ENCODE results near the gene CIROP.
"Not testable (repeated sequence)": the region's sequence is repeated elsewhere in the genome, so short reads cannot be mapped to it uniquely, and the experiment has no call there.

CIROP gene

DNA sequence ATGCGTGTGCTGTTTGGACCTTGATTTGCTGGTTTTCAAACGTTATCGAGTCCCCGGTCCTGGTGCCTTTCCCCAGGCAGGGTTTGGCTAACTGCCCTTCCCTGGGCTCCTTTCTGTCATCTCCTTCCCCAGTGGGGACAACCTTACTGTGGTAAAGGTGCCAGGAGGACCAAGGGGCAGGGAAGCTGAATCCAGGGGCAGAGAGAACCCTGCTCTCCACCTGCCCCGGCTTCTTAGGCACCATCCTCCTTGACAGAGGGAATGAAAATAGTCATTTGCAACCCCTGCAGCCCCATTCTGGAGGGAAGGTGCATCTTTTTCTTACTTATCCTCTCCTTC lies 9.3 kb upstream of the CIROP start:
- no peak for DNase-seq (ENCODE audit: low read depth, low spot score)

DNA sequence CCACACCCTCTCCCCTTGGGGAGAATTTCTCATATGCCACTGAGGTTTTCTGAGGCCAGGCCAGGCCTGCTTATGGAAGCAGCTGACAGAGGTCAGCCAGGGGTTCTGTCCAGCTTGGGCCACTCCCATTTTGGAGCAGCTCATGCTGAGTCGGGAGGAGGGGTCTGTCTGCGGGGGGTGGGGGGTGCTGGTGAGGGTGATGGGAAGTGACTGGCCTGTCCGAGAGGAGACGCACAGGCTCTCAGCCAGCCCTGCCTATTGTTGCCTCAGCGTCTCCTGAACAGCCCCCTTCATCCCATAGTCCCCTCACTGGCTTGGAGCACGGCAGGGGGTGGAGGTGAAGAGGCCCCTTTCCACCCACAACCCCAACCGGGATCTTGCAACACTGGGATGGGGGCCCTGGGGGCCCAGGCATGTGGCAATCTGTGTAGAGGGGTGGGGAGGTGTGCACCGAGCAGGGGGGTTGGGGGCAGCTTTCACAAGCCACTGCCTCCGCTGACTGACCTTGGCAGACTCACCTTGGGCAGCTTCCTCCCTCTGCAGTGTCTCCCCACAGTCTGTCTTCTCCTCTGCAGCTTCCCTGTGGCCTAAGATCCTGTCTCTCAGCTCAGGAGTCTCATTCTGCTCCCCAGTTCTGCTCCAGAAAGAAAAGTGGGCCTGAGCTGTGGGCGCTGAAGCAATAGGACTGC lies 8.8 kb upstream of the CIROP start:
- DNase-seq (ENCODE audit: low read depth, low spot score): peak; percentile 79

DNA sequence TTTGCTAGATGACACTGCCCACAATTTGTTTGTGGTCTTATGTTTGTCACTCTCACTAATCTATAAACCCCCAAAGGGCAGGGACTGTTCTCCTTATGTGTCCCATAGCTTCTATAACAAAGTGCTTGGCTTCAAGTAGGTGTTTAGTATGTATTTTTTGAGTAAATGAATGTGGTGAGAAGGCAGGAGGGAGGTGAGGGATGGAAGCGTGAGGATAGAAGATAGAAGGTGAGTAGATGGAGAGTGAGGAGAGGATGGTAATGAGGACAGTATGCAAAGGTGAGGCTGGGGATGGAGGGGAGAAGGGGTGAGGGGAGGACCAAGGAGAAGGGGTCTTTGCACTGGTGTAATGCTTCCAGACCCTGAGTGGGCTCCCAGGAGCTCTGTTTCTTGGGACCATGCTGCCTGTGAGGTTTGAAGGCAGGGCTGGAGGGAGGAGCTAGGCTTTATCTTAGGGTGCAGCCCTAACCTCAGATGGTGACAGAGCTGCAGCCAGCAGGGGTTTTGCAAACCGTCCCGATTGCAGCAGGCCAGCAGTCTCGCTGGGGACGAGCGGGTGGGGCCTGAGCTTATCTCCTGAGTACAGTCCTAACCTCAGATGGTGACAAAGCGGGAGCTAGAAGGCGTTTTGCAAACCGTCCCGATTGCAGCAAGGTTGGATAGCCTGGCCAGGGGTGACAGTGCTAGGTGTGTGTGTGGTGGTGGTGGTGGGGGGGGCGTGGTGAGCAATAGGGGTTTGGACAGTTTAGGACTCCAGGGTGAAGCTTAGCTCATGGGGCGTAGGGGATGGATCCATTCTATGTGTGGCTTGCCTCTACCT lies 7.8 kb upstream of the CIROP start:
- no peak for DNase-seq (ENCODE audit: low read depth, low spot score)

GRCh38 chr14:23110579-23111365 lies 6.0 kb upstream of the CIROP start:
- DNase-seq (ENCODE audit: low read depth, low spot score): no peak

DNA sequence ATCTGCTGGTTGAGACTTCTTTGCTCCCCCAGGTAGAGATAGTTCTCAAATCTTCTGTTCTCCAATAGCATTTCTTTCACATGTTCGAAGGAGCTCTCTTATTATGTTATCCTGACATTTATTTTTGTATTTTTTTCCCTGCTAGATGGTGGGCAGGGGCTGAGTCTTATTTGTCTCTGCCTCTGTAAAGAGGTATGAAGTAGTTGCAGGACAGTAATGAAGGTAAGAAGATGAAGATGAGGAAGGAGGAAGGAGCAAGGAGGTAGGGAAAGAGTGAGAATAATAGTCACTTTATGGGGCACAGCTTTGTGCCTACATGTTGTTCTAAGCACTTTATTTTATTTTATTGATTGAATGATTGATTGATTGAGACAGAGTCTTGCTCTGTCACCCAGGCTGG lies 5.0 kb upstream of the CIROP start:
- DNase-seq (ENCODE audit: low read depth, low spot score): no peak

DNA sequence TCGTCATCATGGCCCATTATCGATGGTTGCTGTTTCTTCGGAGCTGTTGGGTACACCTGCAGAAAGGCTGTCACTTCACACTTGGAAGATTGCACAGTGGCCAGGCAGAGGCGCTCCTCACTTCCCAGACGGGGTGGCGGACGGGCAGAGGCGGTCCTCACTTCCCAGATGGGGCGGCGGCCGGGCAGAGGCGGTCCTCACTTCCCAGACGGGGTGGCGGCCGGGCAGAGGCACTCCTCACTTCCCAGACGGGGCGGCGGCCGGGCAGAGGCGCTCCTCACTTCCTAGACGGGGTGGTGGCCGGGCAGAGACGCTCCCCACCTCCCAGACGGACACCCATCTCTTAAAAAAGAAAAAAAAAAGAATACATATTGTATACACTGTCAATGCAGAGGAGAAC lies 3.4 kb upstream of the CIROP start:
- not testable (repeated sequence) for DNase-seq (ENCODE audit: low read depth, low spot score)

DNA sequence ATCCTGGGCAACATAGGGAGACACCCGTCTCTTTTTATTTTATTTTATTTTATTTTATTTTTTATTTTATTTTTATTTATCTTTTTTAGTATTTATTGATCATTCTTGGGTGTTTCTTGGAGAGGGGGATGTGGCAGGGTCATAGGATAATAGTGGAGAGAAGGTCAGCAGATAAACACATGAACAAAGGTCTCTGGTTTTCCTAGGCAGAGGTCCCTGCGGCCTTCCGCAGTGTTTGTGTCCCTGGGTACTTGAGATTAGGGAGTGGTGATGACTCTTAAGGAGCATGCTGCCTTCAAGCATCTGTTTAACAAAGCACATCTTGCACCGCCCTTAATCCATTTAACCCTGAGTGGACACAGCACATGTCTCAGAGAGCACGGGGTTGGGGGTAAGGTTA lies 2.8 kb upstream of the CIROP start:
- DNase-seq (ENCODE audit: low read depth, low spot score): not testable (repeated sequence)

- DNase-seq (ENCODE audit: low read depth, low spot score): no peak
Measured at GRCh38 chr14:23106747-23107045, 1.9 kb upstream of the CIROP start.

DNA sequence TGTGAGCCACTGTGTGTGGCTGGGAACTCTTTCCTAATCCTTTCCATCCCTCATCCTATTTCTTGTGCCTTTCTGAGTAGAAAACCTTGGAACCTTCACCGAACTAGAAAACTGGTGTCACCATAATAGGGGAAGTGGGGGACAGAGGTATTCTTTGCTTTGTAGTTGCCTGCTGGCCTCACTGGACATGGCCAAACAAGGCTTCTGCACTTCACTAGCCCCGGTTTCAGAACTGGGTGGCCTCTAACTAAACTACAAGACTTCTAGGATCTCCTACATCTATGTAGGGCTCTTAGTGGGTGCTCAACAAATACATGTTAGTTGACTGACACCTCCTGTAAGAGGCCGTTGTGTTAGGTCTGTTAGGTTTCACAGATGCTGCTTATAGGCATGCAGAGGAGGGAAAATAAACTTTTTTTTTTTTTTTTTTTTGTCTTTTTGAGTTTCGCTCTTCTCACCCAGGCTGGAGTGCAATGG lies 597 bp upstream of the CIROP start:
- DNase-seq (ENCODE audit: low read depth, low spot score): no peak

GRCh38 chr14:23104070-23104590 lies 659 bp downstream of the CIROP start:
- DNase-seq (ENCODE audit: low read depth, low spot score): no peak

- DNase-seq (ENCODE audit: low read depth, low spot score): no peak
Measured at GRCh38 chr14:23103581-23103980, 1.2 kb downstream of the CIROP start.

- DNase-seq (ENCODE audit: low read depth, low spot score): no peak
Measured at GRCh38 chr14:23102801-23103200, 2.0 kb downstream of the CIROP start.

DNA sequence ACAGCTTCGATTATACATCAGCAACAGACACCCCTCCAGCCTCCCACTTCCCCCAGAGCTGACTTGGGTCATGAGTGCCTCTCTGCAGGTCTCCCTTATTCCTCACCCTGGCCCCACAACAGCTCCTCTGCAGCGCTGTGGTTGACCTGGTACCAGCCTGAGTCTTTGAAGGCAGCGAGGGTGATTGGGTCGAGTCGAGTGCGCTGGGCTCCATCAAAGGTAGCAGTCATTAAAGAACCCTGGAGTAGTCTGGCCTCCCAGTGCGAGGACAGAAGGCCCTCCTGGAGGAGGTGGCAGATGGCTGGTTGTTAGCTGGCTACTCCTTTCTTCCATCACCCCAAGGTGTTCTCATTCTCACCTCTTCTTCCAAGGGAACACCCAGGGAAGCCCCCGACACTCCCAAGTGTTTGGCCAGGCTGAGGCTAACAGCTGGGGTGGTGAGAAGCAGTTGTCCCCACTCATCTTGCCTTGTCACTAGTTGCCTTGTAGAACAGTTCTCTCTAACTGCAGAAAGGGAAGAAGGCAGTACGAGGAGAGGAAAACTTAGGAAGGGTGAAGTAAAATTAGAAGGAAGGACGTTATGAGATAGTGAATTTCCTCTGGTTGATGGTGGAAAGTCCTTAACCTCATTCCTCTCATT lies 2.7 kb downstream of the CIROP start:
- DNase-seq (ENCODE audit: low read depth, low spot score): no peak

GRCh38 chr14:23101213-23101970 lies 3.4 kb downstream of the CIROP start:
- DNase-seq (ENCODE audit: low read depth, low spot score): no peak

- no peak for DNase-seq (ENCODE audit: low read depth, low spot score)
Measured at GRCh38 chr14:23099212-23099861, 5.5 kb downstream of the CIROP start.

GRCh38 chr14:23097786-23098185 lies 7.0 kb downstream of the CIROP start:
- DNase-seq (ENCODE audit: low read depth, low spot score): no peak

- peak; percentile 99 for DNase-seq (ENCODE audit: low read depth, low spot score)
Measured at GRCh38 chr14:23095196-23096108, 9.3 kb downstream of the CIROP start, which contains the start of gene C14orf119. Gene C14orf119 (plus strand): TSS chr14:23095505. CDS start chr14:23097659, 2,154 bp downstream.

DNA sequence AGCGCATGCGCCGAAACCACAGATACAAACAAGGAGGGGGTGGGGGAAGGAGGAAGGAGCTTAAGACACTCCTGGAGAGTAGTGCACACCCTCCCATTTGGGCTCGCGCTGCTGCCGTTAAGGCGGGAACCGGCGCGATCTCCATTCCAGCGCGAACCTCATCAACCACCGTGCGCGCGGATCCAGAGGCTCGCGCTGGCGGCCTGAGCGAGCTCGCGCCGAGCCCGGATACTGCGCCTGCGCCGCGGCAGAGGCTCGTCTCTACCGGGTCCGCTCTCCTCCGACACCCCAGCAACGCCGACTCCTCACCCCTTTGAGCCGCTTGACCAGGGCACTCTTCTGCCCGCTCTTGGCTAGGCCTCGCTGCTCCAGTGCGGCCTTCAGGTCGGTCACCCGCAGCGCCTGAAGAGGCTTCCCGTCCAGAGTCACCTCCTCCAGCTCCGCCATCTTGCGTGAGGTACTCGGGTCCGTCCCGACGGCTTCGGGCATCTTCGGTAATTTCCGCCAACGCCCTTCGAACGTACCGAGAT lies 10.1 kb downstream of the CIROP start, which contains the start of gene ACIN1:
ACIN1 (minus strand) TSS at position 471 of the 530 bp plus-strand sequence; CDS start at position 447, 24 bp downstream.
- DNase-seq (ENCODE audit: low read depth, low spot score): peak; percentile 72
